ENCODE data around the gene CTDP1.

The CTDP1 gene

DNA sequence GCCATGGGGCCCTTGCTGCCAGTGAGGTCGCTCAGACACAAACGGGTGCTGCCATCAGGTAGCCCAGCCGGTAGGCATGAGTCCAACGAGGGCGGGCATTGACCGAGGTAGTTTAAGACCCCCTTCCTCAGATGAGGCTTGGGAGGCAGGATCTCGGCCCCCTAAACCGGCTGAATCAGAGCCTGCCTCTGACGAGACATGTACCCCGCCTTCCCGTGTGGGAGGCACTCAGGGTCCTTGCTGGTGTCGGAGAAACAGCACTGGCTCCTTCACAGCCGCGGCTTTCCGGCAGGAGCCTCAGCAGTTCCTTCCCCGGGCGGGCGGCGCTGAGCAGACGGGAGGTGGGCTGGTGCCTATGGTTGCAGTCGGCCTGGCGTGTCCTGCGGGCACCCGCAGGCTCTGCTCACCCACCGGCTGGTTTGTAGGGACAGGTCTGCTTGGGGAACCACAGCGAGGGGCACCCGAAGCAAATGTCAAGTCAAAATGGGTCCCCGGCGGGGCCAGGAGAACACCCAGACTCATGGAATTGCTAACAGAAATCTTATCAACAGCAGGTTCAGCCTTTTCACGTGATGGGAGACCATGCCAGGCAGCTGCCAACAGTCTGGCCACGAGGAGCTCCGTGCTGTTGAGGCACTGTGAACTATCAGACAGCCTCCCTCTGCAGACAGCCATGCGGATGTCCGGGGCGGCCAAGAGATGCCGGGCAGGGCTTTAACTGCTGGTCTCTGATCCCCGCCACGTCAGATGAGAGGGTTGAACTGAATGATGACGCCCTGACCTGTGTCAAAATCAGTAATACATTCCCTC is 121.0 kb downstream of the CTDP1 start:
- H3K36me3 Mint-ChIP-seq (ENCODE audit: low read depth), result no peaks in the 10 kb centered on the region
- no peak overlapping the region for H3K27ac Mint-ChIP-seq
- no peak overlapping the region for H3K4me3 Mint-ChIP-seq
- H3K4me1 Mint-ChIP-seq (ENCODE audit: low read depth), result peaks cover 24% of the 10 kb centered on the region
- H3K27me3 Mint-ChIP-seq, result peaks cover 41% of the 10 kb centered on the region
- DNase-seq, result no peak
- H3K9me3 Mint-ChIP-seq, result no peaks in the 10 kb centered on the region

DNA sequence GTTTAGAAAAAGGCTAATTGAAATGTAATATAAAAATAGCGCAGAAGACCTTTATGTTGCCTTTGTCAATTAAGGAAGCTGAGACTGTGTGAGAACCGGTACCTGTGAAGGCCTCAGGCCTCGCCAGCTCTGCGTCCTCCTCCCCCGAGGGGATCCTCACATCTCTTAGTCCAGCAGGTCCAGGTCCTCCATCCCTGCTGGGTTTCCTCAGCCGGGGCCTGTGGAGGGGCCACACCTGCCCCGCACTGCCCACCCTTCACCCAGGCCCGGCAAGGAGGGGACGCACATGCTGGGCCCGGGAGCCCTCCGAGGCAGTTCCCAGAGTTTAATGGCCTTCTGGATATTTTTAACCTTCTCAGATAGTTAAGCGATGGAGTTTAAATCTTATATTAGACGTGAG is 121.6 kb downstream of the CTDP1 start:
- Mint-ChIP-seq H3K9me3 (no peaks in the 10 kb centered on the region), H3K27me3 (peaks cover 35% of the 10 kb centered on the region), H3K36me3 (ENCODE audit: low read depth) (no peaks in the 10 kb centered on the region), H3K4me3 (no peak overlapping the region), H3K27ac (no peak overlapping the region), H3K4me1 (ENCODE audit: low read depth) (peaks cover 25% of the 10 kb centered on the region)
- no peak for DNase-seq

GRCh38 chr18:79801641-79802040 is 122.0 kb downstream of the CTDP1 start:
- H3K9me3 Mint-ChIP-seq, result no peaks in the 10 kb centered on the region
- H3K4me3 Mint-ChIP-seq, result no peak overlapping the region
- no peaks in the 10 kb centered on the region for H3K36me3 Mint-ChIP-seq (ENCODE audit: low read depth)
- H3K27ac Mint-ChIP-seq, result no peak overlapping the region
- peaks cover 31% of the 10 kb centered on the region for H3K27me3 Mint-ChIP-seq
- H3K4me1 Mint-ChIP-seq (ENCODE audit: low read depth), result peaks cover 25% of the 10 kb centered on the region
- DNase-seq, result no peak

GRCh38 chr18:79802298-79802697 is 122.7 kb downstream of the CTDP1 start:
- Mint-ChIP-seq H3K27me3 (peaks cover 24% of the 10 kb centered on the region), H3K27ac (no peak overlapping the region)

GRCh38 chr18:79803611-79804051 is 124.0 kb downstream of the CTDP1 start:
- H3K4me3 Mint-ChIP-seq, result no peak overlapping the region
- peaks cover 22% of the 10 kb centered on the region for H3K27me3 Mint-ChIP-seq
- no peak for DNase-seq
- H3K36me3 Mint-ChIP-seq (ENCODE audit: low read depth), result no peaks in the 10 kb centered on the region
- no peak overlapping the region for H3K27ac Mint-ChIP-seq
- H3K9me3 Mint-ChIP-seq, result no peaks in the 10 kb centered on the region
- peaks cover 22% of the 10 kb centered on the region for H3K4me1 Mint-ChIP-seq (ENCODE audit: low read depth)

More at GRCh38 chr18:79802298-79802697, 122.7 kb downstream of the CTDP1 start:
- H3K4me1 Mint-ChIP-seq (ENCODE audit: low read depth), result peaks cover 24% of the 10 kb centered on the region
- H3K36me3 Mint-ChIP-seq (ENCODE audit: low read depth), result no peaks in the 10 kb centered on the region
- H3K9me3 Mint-ChIP-seq, result no peaks in the 10 kb centered on the region
- DNase-seq, result no peak
- H3K4me3 Mint-ChIP-seq, result no peak overlapping the region

Measured in activated T-cell treated with anti-CD3 and anti-CD28 coated beads, Interleukin-2, amount 50 U/mL, for 24 hours (primary cell).